Measurements from ENCODE around the gene PKHD1. TPM values are rescaled to one million over a fixed set of nuclear protein-coding genes. Genes with fewer than 3 reads are reported as not detected.

Gene PKHD1
- total RNA-seq, 2 donors from 2014 or later, result 0.14 TPM; not detected in 1

DNA sequence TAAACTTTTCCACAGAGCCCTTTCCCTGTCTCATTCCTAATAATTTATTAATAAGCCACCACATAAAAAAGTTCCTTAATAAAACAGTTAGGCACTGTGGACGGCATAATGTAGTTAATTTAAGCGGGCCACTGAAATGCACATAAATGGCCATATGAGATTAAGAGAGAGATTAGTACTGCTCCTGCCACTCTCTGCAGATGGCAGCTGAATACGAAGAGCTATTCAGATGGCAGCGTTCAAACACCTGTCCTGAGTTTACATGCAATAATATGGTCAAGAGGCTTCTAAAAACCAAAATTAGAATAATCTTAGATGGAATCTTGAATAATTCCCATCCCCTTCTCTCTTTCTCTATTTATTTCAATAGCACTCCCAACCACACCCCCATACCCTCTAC is 461.8 kb downstream of the PKHD1 start:
- TF ChIP-seq, protein P1, sequence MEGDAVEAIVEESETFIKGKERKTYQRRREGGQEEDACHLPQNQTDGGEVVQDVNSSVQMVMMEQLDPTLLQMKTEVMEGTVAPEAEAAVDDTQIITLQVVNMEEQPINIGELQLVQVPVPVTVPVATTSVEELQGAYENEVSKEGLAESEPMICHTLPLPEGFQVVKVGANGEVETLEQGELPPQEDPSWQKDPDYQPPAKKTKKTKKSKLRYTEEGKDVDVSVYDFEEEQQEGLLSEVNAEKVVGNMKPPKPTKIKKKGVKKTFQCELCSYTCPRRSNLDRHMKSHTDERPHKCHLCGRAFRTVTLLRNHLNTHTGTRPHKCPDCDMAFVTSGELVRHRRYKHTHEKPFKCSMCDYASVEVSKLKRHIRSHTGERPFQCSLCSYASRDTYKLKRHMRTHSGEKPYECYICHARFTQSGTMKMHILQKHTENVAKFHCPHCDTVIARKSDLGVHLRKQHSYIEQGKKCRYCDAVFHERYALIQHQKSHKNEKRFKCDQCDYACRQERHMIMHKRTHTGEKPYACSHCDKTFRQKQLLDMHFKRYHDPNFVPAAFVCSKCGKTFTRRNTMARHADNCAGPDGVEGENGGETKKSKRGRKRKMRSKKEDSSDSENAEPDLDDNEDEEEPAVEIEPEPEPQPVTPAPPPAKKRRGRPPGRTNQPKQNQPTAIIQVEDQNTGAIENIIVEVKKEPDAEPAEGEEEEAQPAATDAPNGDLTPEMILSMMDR (IDR thresholded peaks at IDR 0.05), result no peak
- Histone ChIP-seq H3K4me1 (ENCODE audit: control insufficient read depth in 1 of 2, low read depth in 2 of 2) (no peaks in the 10 kb centered on the region), H3K36me3 (no peaks in the 10 kb centered on the region), H3K9me3 (no peaks in the 10 kb centered on the region), H3K4me3 (no peak overlapping the region), H3K27me3 (replicated peaks; ENCODE audit: insufficient read depth) (no peaks in the 10 kb centered on the region), H3K27ac (no peak overlapping the region)
- DNase-seq (ENCODE audit: low spot score) (no peak), ATAC-seq (ENCODE audit: insufficient number of reproducible peaks, low FRiP score, low read depth) (no peak)

DNA sequence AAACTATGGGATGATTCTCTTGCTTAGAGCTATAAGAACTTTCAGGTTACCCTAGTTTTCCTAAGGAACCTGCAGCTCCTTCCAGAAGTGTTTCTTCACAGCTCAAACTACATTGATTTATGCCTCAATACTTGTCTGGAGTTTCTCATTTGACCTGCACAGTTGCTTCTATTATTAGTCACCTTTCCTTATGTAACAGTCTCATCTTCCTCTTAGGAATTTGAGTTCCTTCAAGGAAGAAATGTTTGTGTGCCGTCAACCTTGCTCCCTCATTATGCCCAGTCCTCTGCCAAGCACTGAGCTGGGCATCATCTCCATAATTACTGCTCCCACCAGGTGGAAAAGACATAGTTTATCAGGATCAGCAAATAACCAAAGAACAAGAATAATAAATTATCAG is 466.4 kb downstream of the PKHD1 start:
- Histone ChIP-seq H3K4me1 (ENCODE audit: control insufficient read depth in 1 of 2, low read depth in 2 of 2) (no peaks in the 10 kb centered on the region), H3K27me3 (replicated peaks; ENCODE audit: insufficient read depth) (no peaks in the 10 kb centered on the region), H3K36me3 (no peaks in the 10 kb centered on the region), H3K4me3 (no peak overlapping the region), H3K27ac (no peak overlapping the region), H3K9me3 (no peaks in the 10 kb centered on the region)
- DNase-seq (ENCODE audit: low spot score) (no peak), ATAC-seq (ENCODE audit: insufficient number of reproducible peaks, low FRiP score, low read depth) (no peak)
- TF ChIP-seq, protein P1 (IDR thresholded peaks at IDR 0.05), result no peak

GRCh38 chr6:51619042-51619799 is 468.2 kb downstream of the PKHD1 start:
- Histone ChIP-seq H3K27ac (no peak overlapping the region), H3K4me3 (no peak overlapping the region), H3K36me3 (no peaks in the 10 kb centered on the region), H3K4me1 (ENCODE audit: control insufficient read depth in 1 of 2, low read depth in 2 of 2) (no peaks in the 10 kb centered on the region), H3K9me3 (no peaks in the 10 kb centered on the region), H3K27me3 (replicated peaks; ENCODE audit: insufficient read depth) (no peaks in the 10 kb centered on the region)
- no peak for DNase-seq (ENCODE audit: low spot score)
- TF ChIP-seq, protein P1 (IDR thresholded peaks at IDR 0.05), result no peak
- ATAC-seq (ENCODE audit: insufficient number of reproducible peaks, low FRiP score, low read depth), result no peak

- TF ChIP-seq, protein P1 (IDR thresholded peaks at IDR 0.05), result peak; percentile 12
Observed at GRCh38 chr6:51618563-51618962, 468.9 kb downstream of the PKHD1 start.

GRCh38 chr6:51617751-51618150 is 469.7 kb downstream of the PKHD1 start:
- Histone ChIP-seq H3K4me3 (no peak overlapping the region), H3K4me1 (ENCODE audit: control insufficient read depth in 1 of 2, low read depth in 2 of 2) (no peaks in the 10 kb centered on the region), H3K9me3 (no peaks in the 10 kb centered on the region), H3K27ac (no peak overlapping the region), H3K36me3 (no peaks in the 10 kb centered on the region), H3K27me3 (replicated peaks; ENCODE audit: insufficient read depth) (no peaks in the 10 kb centered on the region)
- TF ChIP-seq, protein P1 (IDR thresholded peaks at IDR 0.05), result no peak
- DNase-seq (ENCODE audit: low spot score) (no peak), ATAC-seq (ENCODE audit: insufficient number of reproducible peaks, low FRiP score, low read depth) (no peak)

More at GRCh38 chr6:51618563-51618962, 468.9 kb downstream of the PKHD1 start:
- Histone ChIP-seq H3K36me3 (no peaks in the 10 kb centered on the region), H3K27ac (no peak overlapping the region), H3K27me3 (replicated peaks; ENCODE audit: insufficient read depth) (no peaks in the 10 kb centered on the region), H3K4me1 (ENCODE audit: control insufficient read depth in 1 of 2, low read depth in 2 of 2) (no peaks in the 10 kb centered on the region), H3K4me3 (no peak overlapping the region), H3K9me3 (no peaks in the 10 kb centered on the region)
- no peak for ATAC-seq (ENCODE audit: insufficient number of reproducible peaks, low FRiP score, low read depth)
- DNase-seq (ENCODE audit: low spot score), result no peak

Data from thoracic aorta (tissue), 2 donors.